Testis (tissue), 2 donors: ENCODE results near the gene EFCAB11.

Source experiments
- POLR2A ChIP-seq: fragments of 450-650 bp; IDR thresholded peaks from one replicate; pipeline ENCODE4 v1.6.1; 2017; ENCODE audit warnings: antibody characterized with exemption, mild to moderate bottlenecking, moderate library complexity
- TF ChIP-seq, protein P1 (sequence below), 3 experiments: fragments of 450-650 bp in 2 of 3; fragments of 200-600 bp in 1 of 3; sonication (generic) in 1 of 3; IDR thresholded peaks; one replicate each; pipeline ENCODE4 v1.5.1; 2016 to 2019; ENCODE audit warnings: antibody characterized with exemption in 3 of 3, mild to moderate bottlenecking in 2 of 3, moderate library complexity in 1 of 3

DNA sequence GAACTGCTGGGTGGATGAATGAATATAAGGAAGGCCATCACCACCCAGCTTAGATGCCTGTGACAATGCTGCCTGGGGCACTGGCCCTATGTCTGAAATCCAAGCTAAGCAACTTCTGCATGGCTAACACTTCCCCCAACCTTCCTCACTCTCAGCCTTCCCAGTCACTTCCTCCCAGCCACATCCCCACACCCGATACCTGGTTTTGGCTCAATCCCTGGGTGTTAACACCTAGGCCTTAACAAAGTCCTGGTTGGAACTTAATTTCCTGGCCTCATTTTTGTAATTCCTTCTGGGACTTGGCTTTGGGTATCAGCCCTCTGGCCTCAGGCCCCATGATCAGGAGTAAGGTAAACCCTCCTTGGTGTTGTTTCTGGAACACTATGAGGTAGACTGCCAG lies 110.0 kb downstream of the EFCAB11 start:
- TF ChIP-seq, protein P1, sequence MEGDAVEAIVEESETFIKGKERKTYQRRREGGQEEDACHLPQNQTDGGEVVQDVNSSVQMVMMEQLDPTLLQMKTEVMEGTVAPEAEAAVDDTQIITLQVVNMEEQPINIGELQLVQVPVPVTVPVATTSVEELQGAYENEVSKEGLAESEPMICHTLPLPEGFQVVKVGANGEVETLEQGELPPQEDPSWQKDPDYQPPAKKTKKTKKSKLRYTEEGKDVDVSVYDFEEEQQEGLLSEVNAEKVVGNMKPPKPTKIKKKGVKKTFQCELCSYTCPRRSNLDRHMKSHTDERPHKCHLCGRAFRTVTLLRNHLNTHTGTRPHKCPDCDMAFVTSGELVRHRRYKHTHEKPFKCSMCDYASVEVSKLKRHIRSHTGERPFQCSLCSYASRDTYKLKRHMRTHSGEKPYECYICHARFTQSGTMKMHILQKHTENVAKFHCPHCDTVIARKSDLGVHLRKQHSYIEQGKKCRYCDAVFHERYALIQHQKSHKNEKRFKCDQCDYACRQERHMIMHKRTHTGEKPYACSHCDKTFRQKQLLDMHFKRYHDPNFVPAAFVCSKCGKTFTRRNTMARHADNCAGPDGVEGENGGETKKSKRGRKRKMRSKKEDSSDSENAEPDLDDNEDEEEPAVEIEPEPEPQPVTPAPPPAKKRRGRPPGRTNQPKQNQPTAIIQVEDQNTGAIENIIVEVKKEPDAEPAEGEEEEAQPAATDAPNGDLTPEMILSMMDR (IDR thresholded peaks at IDR 0.05) = no peak
- TF ChIP-seq POLR2A = no peak
